Activated CD4-positive, alpha-beta T cell treated with anti-CD3 and anti-CD28 coated beads, Interleukin-2, Interleukin-6, amounts not matched to agents 100 ng/mL and 50 ng/mL, durations not matched to agents 16 hours and 8 hours (primary cell): Measurements from ENCODE around the gene INSR.
A peak's percentile ranks its signal among the peaks of the same experiment; 100 is the strongest.
"Not testable (repeated sequence)": the region's sequence is repeated elsewhere in the genome, so short reads cannot be mapped to it uniquely, and the experiment has no call there.

Experiments used
- DNase-seq: peaks from one replicate; pipeline ENCODE4 v3.0.0-alpha.2; 2020

INSR gene

GRCh38 chr19:7217861-7218260 lies 76.4 kb downstream of the INSR start:
- DNase-seq, result no peak

GRCh38 chr19:7216373-7216902 lies 77.8 kb downstream of the INSR start:
- DNase-seq, result no peak

GRCh38 chr19:7215176-7215575 lies 79.0 kb downstream of the INSR start:
- DNase-seq, result no peak

- no peak for DNase-seq
Observed at GRCh38 chr19:7214324-7215089, 79.7 kb downstream of the INSR start.

GRCh38 chr19:7213628-7214323 lies 80.4 kb downstream of the INSR start:
- DNase-seq, result no peak

GRCh38 chr19:7211191-7211951 lies 82.8 kb downstream of the INSR start:
- DNase-seq, result no peak

GRCh38 chr19:7210359-7210758 lies 83.9 kb downstream of the INSR start:
- DNase-seq, result no peak

GRCh38 chr19:7209597-7210325 lies 84.5 kb downstream of the INSR start:
- not testable (repeated sequence) for DNase-seq

GRCh38 chr19:7209036-7209435 lies 85.2 kb downstream of the INSR start:
- not testable (repeated sequence) for DNase-seq

- no peak for DNase-seq
Observed at GRCh38 chr19:7203332-7203731, 90.9 kb downstream of the INSR start.

GRCh38 chr19:7202888-7203287 lies 91.3 kb downstream of the INSR start:
- DNase-seq, result no peak

- no peak for DNase-seq
Observed at GRCh38 chr19:7200736-7201135, 93.5 kb downstream of the INSR start.

GRCh38 chr19:7199613-7200533 lies 94.3 kb downstream of the INSR start:
- no peak for DNase-seq

GRCh38 chr19:7197760-7198696 lies 96.2 kb downstream of the INSR start:
- DNase-seq, result peak; percentile 93

- DNase-seq, result peak; percentile 83
Observed at GRCh38 chr19:7197119-7197759, 97.0 kb downstream of the INSR start.

GRCh38 chr19:7196763-7197118 lies 97.5 kb downstream of the INSR start:
- DNase-seq, result no peak

- no peak for DNase-seq
Observed at GRCh38 chr19:7195046-7195445, 99.2 kb downstream of the INSR start.

GRCh38 chr19:7194566-7194965 lies 99.6 kb downstream of the INSR start:
- DNase-seq, result no peak

- peak; percentile 70 for DNase-seq
Observed at GRCh38 chr19:7191946-7192691, 102.1 kb downstream of the INSR start.
